ENCODE data around the gene NR2F1-AS1. TPM values are rescaled to one million over a fixed set of nuclear protein-coding genes. Genes with fewer than 3 reads are reported as not detected.

Gene NR2F1-AS1
- total and polyA plus RNA-seq, 4 experiments from 2014 or later: not detected

- POLR2A ChIA-PET (ENCODE audit: partially characterized antibody): no interaction called here
- CTCF ChIA-PET (ENCODE audit: partially characterized antibody): no interaction called here
- Histone ChIP-seq H3K27me3 (ENCODE audit: insufficient read depth, low read length) (no peaks in the 10 kb centered on the region), H3K4me1 (ENCODE audit: insufficient read depth, low read length) (no peaks in the 10 kb centered on the region), H3K9me3 (ENCODE audit: control insufficient read depth in 1 of 2, low read length in 2 of 2) (no peaks in the 10 kb centered on the region), H3K4me3 (ENCODE audit: low read length in 2 of 2) (no peak overlapping the region), H3K36me3 (ENCODE audit: insufficient read depth, low read length) (no peaks in the 10 kb centered on the region), H3K27ac (ENCODE audit: low read depth, low read length) (no peak overlapping the region)
- Mint-ChIP-seq H3K4me1 (no peaks in the 10 kb centered on the region), H3K36me3 (no peaks in the 10 kb centered on the region), H3K27ac (no peak overlapping the region), H3K27me3 (peaks cover 2 to 9% of the 10 kb centered on the region in 2 donors), H3K4me3 (no peak overlapping the region), H3K9me3 (peaks cover 0 to 12% (median under 1%) of the 10 kb centered on the region in 8 donors)
- DNase-seq: no peak
- intact Hi-C loops (cut with micrococcal nuclease): no loop called here
Observed at GRCh38 chr5:93436083-93436482, 144.9 kb downstream of the NR2F1-AS1 start.

- Histone ChIP-seq H3K36me3 (ENCODE audit: insufficient read depth, low read length) (no peaks in the 10 kb centered on the region), H3K27ac (ENCODE audit: low read depth, low read length) (no peak overlapping the region), H3K27me3 (ENCODE audit: insufficient read depth, low read length) (no peaks in the 10 kb centered on the region), H3K4me1 (ENCODE audit: insufficient read depth, low read length) (no peaks in the 10 kb centered on the region), H3K9me3 (ENCODE audit: control insufficient read depth in 1 of 2, low read length in 2 of 2) (no peaks in the 10 kb centered on the region), H3K4me3 (ENCODE audit: low read length in 2 of 2) (no peak overlapping the region)
- H3K27me3 Mint-ChIP-seq: peaks cover 0 to 4% of the 10 kb centered on the region in 2 donors
- no peaks in the 10 kb centered on the region for H3K36me3 Mint-ChIP-seq
- ChIA-PET CTCF (ENCODE audit: partially characterized antibody) (no interaction called here), POLR2A (ENCODE audit: partially characterized antibody) (no interaction called here)
- peaks cover 0 to 4% (median 0%) of the 10 kb centered on the region in 8 donors for H3K9me3 Mint-ChIP-seq
- no peak overlapping the region for H3K27ac Mint-ChIP-seq
- intact Hi-C loops (cut with micrococcal nuclease): no loop called here
- H3K4me3 Mint-ChIP-seq: no peak overlapping the region
- DNase-seq: no peak
- H3K4me1 Mint-ChIP-seq: no peaks in the 10 kb centered on the region
Observed at GRCh38 chr5:93433422-93433821, 147.6 kb downstream of the NR2F1-AS1 start.

GRCh38 chr5:93431250-93431649, 149.8 kb downstream of the NR2F1-AS1 start:
- Histone ChIP-seq H3K36me3 (ENCODE audit: insufficient read depth, low read length) (no peaks in the 10 kb centered on the region), H3K27me3 (ENCODE audit: insufficient read depth, low read length) (no peaks in the 10 kb centered on the region), H3K27ac (ENCODE audit: low read depth, low read length) (no peak overlapping the region), H3K4me1 (ENCODE audit: insufficient read depth, low read length) (no peaks in the 10 kb centered on the region), H3K4me3 (ENCODE audit: low read length in 2 of 2) (no peak overlapping the region), H3K9me3 (ENCODE audit: control insufficient read depth in 1 of 2, low read length in 2 of 2) (no peaks in the 10 kb centered on the region)
- H3K4me1 Mint-ChIP-seq: no peaks in the 10 kb centered on the region
- POLR2A ChIA-PET (ENCODE audit: partially characterized antibody): no interaction called here
- no peak for DNase-seq
- H3K27ac Mint-ChIP-seq: no peak overlapping the region
- H3K27me3 Mint-ChIP-seq: peaks cover 1 to 4% of the 10 kb centered on the region in 2 donors
- intact Hi-C loops (cut with micrococcal nuclease): no loop called here
- no peak overlapping the region for H3K4me3 Mint-ChIP-seq
- H3K9me3 Mint-ChIP-seq: peaks cover 0 to 1% (median 0%) of the 10 kb centered on the region in 8 donors
- H3K36me3 Mint-ChIP-seq: no peaks in the 10 kb centered on the region
- CTCF ChIA-PET (ENCODE audit: partially characterized antibody): no interaction called here

GRCh38 chr5:93430673-93431199, 150.3 kb downstream of the NR2F1-AS1 start:
- POLR2A ChIA-PET (ENCODE audit: partially characterized antibody): no interaction called here
- no peaks in the 10 kb centered on the region for H3K9me3 ChIP-seq (ENCODE audit: control insufficient read depth in 1 of 2, low read length in 2 of 2)
- H3K4me1 Mint-ChIP-seq: no peaks in the 10 kb centered on the region
- H3K27ac ChIP-seq (ENCODE audit: low read depth, low read length): no peak overlapping the region
- intact Hi-C loops (cut with micrococcal nuclease): no loop called here
- peaks cover 1 to 4% of the 10 kb centered on the region in 2 donors for H3K27me3 Mint-ChIP-seq
- H3K4me3 Mint-ChIP-seq: no peak overlapping the region
- DNase-seq: no peak
- H3K4me3 ChIP-seq (ENCODE audit: low read length in 2 of 2): no peak overlapping the region
- H3K36me3 ChIP-seq (ENCODE audit: insufficient read depth, low read length): no peaks in the 10 kb centered on the region
- H3K4me1 ChIP-seq (ENCODE audit: insufficient read depth, low read length): no peaks in the 10 kb centered on the region
- H3K9me3 Mint-ChIP-seq: peaks cover 0 to 1% (median 0%) of the 10 kb centered on the region in 8 donors
- no peaks in the 10 kb centered on the region for H3K36me3 Mint-ChIP-seq
- H3K27me3 ChIP-seq (ENCODE audit: insufficient read depth, low read length): no peaks in the 10 kb centered on the region
- no peak overlapping the region for H3K27ac Mint-ChIP-seq
- CTCF ChIA-PET (ENCODE audit: partially characterized antibody): no interaction called here

- DNase-seq: no peak
- Histone ChIP-seq H3K9me3 (ENCODE audit: control insufficient read depth in 1 of 2, low read length in 2 of 2) (no peaks in the 10 kb centered on the region), H3K27ac (ENCODE audit: low read depth, low read length) (no peak overlapping the region), H3K36me3 (ENCODE audit: insufficient read depth, low read length) (no peaks in the 10 kb centered on the region), H3K4me1 (ENCODE audit: insufficient read depth, low read length) (no peaks in the 10 kb centered on the region), H3K4me3 (ENCODE audit: low read length in 2 of 2) (no peak overlapping the region), H3K27me3 (ENCODE audit: insufficient read depth, low read length) (no peaks in the 10 kb centered on the region)
- H3K9me3 Mint-ChIP-seq: peaks cover 0 to 1% (median 0%) of the 10 kb centered on the region in 8 donors
- intact Hi-C loops (cut with micrococcal nuclease): no loop called here
- H3K36me3 Mint-ChIP-seq: no peaks in the 10 kb centered on the region
- no peak overlapping the region for H3K27ac Mint-ChIP-seq
- no peaks in the 10 kb centered on the region for H3K4me1 Mint-ChIP-seq
- no peak overlapping the region for H3K4me3 Mint-ChIP-seq
- peaks cover 1 to 3% of the 10 kb centered on the region in 2 donors for H3K27me3 Mint-ChIP-seq
- ChIA-PET CTCF (ENCODE audit: partially characterized antibody) (no interaction called here), POLR2A (ENCODE audit: partially characterized antibody) (no interaction called here)
Observed at GRCh38 chr5:93430118-93430517, 150.9 kb downstream of the NR2F1-AS1 start.

GRCh38 chr5:93428868-93429267, 152.2 kb downstream of the NR2F1-AS1 start:
- Mint-ChIP-seq H3K4me3 (no peak overlapping the region), H3K4me1 (no peaks in the 10 kb centered on the region)
- DNase-seq: no peak

GRCh38 chr5:93427316-93427715, 153.7 kb downstream of the NR2F1-AS1 start:
- H3K4me1 Mint-ChIP-seq: no peaks in the 10 kb centered on the region
- Histone ChIP-seq H3K36me3 (ENCODE audit: insufficient read depth, low read length) (no peaks in the 10 kb centered on the region), H3K27ac (ENCODE audit: low read depth, low read length) (no peak overlapping the region), H3K4me1 (ENCODE audit: insufficient read depth, low read length) (no peaks in the 10 kb centered on the region), H3K9me3 (ENCODE audit: control insufficient read depth in 1 of 2, low read length in 2 of 2) (no peaks in the 10 kb centered on the region), H3K27me3 (ENCODE audit: insufficient read depth, low read length) (no peaks in the 10 kb centered on the region), H3K4me3 (ENCODE audit: low read length in 2 of 2) (no peak overlapping the region)
- no peaks in the 10 kb centered on the region for H3K9me3 Mint-ChIP-seq
- no peak overlapping the region for H3K27ac Mint-ChIP-seq
- intact Hi-C loops (cut with micrococcal nuclease): no loop called here
- no peaks in the 10 kb centered on the region for H3K36me3 Mint-ChIP-seq
- POLR2A ChIA-PET (ENCODE audit: partially characterized antibody): no interaction called here
- no peak overlapping the region for H3K4me3 Mint-ChIP-seq
- DNase-seq: no peak
- peaks cover 0 to 1% of the 10 kb centered on the region in 2 donors for H3K27me3 Mint-ChIP-seq
- CTCF ChIA-PET (ENCODE audit: partially characterized antibody): no interaction called here

More at GRCh38 chr5:93428868-93429267, 152.2 kb downstream of the NR2F1-AS1 start:
- Histone ChIP-seq H3K27me3 (ENCODE audit: insufficient read depth, low read length) (no peaks in the 10 kb centered on the region), H3K27ac (ENCODE audit: low read depth, low read length) (no peak overlapping the region), H3K36me3 (ENCODE audit: insufficient read depth, low read length) (no peaks in the 10 kb centered on the region), H3K4me3 (ENCODE audit: low read length in 2 of 2) (no peak overlapping the region), H3K9me3 (ENCODE audit: control insufficient read depth in 1 of 2, low read length in 2 of 2) (no peaks in the 10 kb centered on the region), H3K4me1 (ENCODE audit: insufficient read depth, low read length) (no peaks in the 10 kb centered on the region)
- H3K27me3 Mint-ChIP-seq: peaks cover 1 to 2% of the 10 kb centered on the region in 2 donors
- peaks cover 0 to 1% (median 0%) of the 10 kb centered on the region in 8 donors for H3K9me3 Mint-ChIP-seq
- no peaks in the 10 kb centered on the region for H3K36me3 Mint-ChIP-seq
- ChIA-PET CTCF (ENCODE audit: partially characterized antibody) (no interaction called here), POLR2A (ENCODE audit: partially characterized antibody) (no interaction called here)
- intact Hi-C loops (cut with micrococcal nuclease): no loop called here
- no peak overlapping the region for H3K27ac Mint-ChIP-seq

- H3K9me3 ChIP-seq (ENCODE audit: control insufficient read depth in 1 of 2, low read length in 2 of 2): no peaks in the 10 kb centered on the region
- no peak overlapping the region for H3K27ac ChIP-seq (ENCODE audit: low read depth, low read length)
- no peak overlapping the region for H3K4me3 ChIP-seq (ENCODE audit: low read length in 2 of 2)
- H3K9me3 Mint-ChIP-seq: no peaks in the 10 kb centered on the region
- no peaks in the 10 kb centered on the region for H3K4me1 Mint-ChIP-seq
- ChIA-PET CTCF (ENCODE audit: partially characterized antibody) (no interaction called here), POLR2A (ENCODE audit: partially characterized antibody) (no interaction called here)
- no peak overlapping the region for H3K4me3 Mint-ChIP-seq
- H3K27me3 Mint-ChIP-seq: peaks cover 0 to 1% of the 10 kb centered on the region in 2 donors
- DNase-seq: no peak
- intact Hi-C loops (cut with micrococcal nuclease): no loop called here
- H3K4me1 ChIP-seq (ENCODE audit: insufficient read depth, low read length): no peaks in the 10 kb centered on the region
- no peak overlapping the region for H3K27ac Mint-ChIP-seq
- H3K36me3 ChIP-seq (ENCODE audit: insufficient read depth, low read length): no peaks in the 10 kb centered on the region
- no peaks in the 10 kb centered on the region for H3K36me3 Mint-ChIP-seq
- no peaks in the 10 kb centered on the region for H3K27me3 ChIP-seq (ENCODE audit: insufficient read depth, low read length)
Observed at GRCh38 chr5:93425096-93425495, 155.9 kb downstream of the NR2F1-AS1 start.

Data from CD4-positive, alpha-beta memory T cell (primary cell).